Fibroblast of villous mesenchyme (primary cell): ENCODE data around the gene CDK4. TPM values are rescaled to one million over a fixed set of nuclear protein-coding genes. Genes with fewer than 3 reads are reported as not detected.

Source experiments
- DNase-seq: peaks from one replicate; pipeline ENCODE4 v3.0.0-alpha.2; 2010; ENCODE audit warnings: low read depth
- H3K4me3 ChIP-seq: 2 replicates; pipeline ENCODE4 v1.5.1; 2011; ENCODE audit warnings: low read depth, mild to moderate bottlenecking, low read length
- CTCF ChIP-seq: IDR thresholded peaks from 2 replicates; pipeline ENCODE4 v1.5.1; 2012; ENCODE audit warnings: low read depth, mild to moderate bottlenecking, low read length; ENCODE audit not compliant: insufficient read depth
- total RNA-seq: library from RNA; depleted of rRNA; stranded (reverse); fragments of >200 nt; gene quantifications from 2 replicates; pipeline ENCODE4 v1.2.3, GENCODE V29; 2012

The CDK4 gene
- total RNA-seq, 1 donor, result 299 TPM

GRCh38 chr12:57762463-57762862, 10.4 kb upstream of the CDK4 start:
- no peak for DNase-seq
- no peak overlapping the region for H3K4me3 ChIP-seq
- no peak for TF ChIP-seq CTCF

DNA sequence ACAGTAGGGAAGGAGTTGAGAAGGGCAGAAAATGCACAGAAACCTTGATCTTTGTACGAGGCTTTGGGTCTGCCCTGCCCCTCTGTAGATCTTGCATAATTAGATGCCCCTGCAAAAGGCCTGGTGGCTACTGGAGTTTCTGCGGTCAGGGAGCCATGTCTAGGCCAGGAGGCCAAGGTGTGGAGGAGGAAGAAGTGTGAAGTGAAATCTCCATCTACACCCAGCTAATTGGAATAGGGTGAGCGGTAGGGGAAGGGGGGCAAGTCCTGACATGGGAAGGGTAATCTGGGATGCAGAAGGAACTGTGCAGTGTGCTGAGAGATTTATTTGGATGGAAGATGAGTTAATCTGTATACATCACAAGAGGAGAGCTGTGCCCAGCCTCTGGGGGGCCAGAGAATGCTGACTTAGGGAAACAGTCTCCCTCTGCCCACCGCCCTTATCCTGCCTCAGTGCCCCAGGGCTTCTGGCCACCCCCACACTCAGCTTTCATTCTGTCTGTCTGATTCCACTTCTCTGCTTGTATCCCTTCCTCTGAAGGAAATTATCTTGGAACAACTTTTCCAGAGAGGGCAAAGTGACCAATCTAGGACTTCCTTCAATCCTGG, 9.4 kb upstream of the CDK4 start:
- H3K4me3 ChIP-seq, result no peak overlapping the region
- TF ChIP-seq CTCF, result no peak
- no peak for DNase-seq

GRCh38 chr12:57760347-57760982, 8.4 kb upstream of the CDK4 start:
- no peak overlapping the region for H3K4me3 ChIP-seq
- no peak for DNase-seq
- no peak for TF ChIP-seq CTCF

- peak; percentile 50 for TF ChIP-seq CTCF
Measured at GRCh38 chr12:57759360-57759980, 7.4 kb upstream of the CDK4 start.

GRCh38 chr12:57758552-57759359, 6.6 kb upstream of the CDK4 start:
- DNase-seq, result no peak
- H3K4me3 ChIP-seq, result no peak overlapping the region
- no peak for TF ChIP-seq CTCF

More at GRCh38 chr12:57759360-57759980, 7.4 kb upstream of the CDK4 start:
- H3K4me3 ChIP-seq, result no peak overlapping the region
- DNase-seq, result no peak

GRCh38 chr12:57757771-57758170, 5.7 kb upstream of the CDK4 start:
- no peak for DNase-seq
- TF ChIP-seq CTCF, result no peak
- no peak overlapping the region for H3K4me3 ChIP-seq
